Ascending aorta (tissue), 2 donors: ENCODE results near the gene KIAA1671. TPM values are rescaled to one million over a fixed set of nuclear protein-coding genes. Genes with fewer than 3 reads are reported as not detected.

ENCODE experiments used
- DNase-seq, 2 donors: peaks; one replicate each; pipeline ENCODE4 v3.0.0-alpha.2; 2019; ENCODE audit warnings: low spot score in 2 of 2
- H3K27ac ChIP-seq, 2 donors: fragments of 200-600 bp; sonication (generic); one replicate each; pipeline ENCODE4 v1.5.1; 2016 to 2017; ENCODE audit warnings: mild to moderate bottlenecking in 1 of 2
- H3K27me3 ChIP-seq: fragments of 200-600 bp; sonication (generic); one replicate; pipeline ENCODE4 v1.5.1; 2017
- H3K36me3 ChIP-seq, 2 donors: fragments of 200-600 bp; sonication (generic); one replicate each; pipeline ENCODE4 v1.5.1; 2016
- H3K4me1 ChIP-seq, 2 donors: fragments of 200-600 bp; sonication (generic); one replicate each; pipeline ENCODE4 v1.5.1; 2016 to 2017; ENCODE audit warnings: mild to moderate bottlenecking in 1 of 2
- H3K4me3 ChIP-seq, 2 donors: fragments of 200-600 bp; sonication (generic); one replicate each; pipeline ENCODE4 v1.5.1; 2016 to 2017; ENCODE audit warnings: mild to moderate bottlenecking in 1 of 2
- H3K9me3 ChIP-seq, 2 donors: fragments of 200-600 bp; sonication (generic); one replicate each; pipeline ENCODE4 v1.5.1; 2016
- CTCF ChIP-seq, 3 experiments: fragments of 200-600 bp in 2 of 3; fragments of 450-650 bp in 1 of 3; sonication (generic) in 2 of 3; IDR thresholded peaks; one replicate each; pipeline ENCODE4 v1.5.1; 2016 to 2019; ENCODE audit warnings: antibody characterized with exemption in 3 of 3, mild to moderate bottlenecking in 1 of 3, moderate library complexity in 1 of 3
- intact Hi-C: fragments of 100-400 bp; cut with DNase I; formaldehyde crosslinking; loops from one replicate; pipeline ENCODE4 v1.15.1; 2023
- total RNA-seq: library from RNA; depleted of rRNA; stranded (reverse); fragments of >200 nt; gene quantifications from one replicate; pipeline ENCODE4 v1.1.0, GENCODE V29; 2016

KIAA1671 gene
- total RNA-seq, 1 donor from 2014 or later: 79.0 TPM

GRCh38 chr22:25014896-25015755 is 62.6 kb downstream of the KIAA1671 start:
- H3K36me3 ChIP-seq: no peaks in the 10 kb centered on the region
- no peak overlapping the region for H3K4me3 ChIP-seq
- H3K9me3 ChIP-seq: no peaks in the 10 kb centered on the region
- DNase-seq: no peak
- no peak for TF ChIP-seq CTCF (IDR thresholded peaks at IDR 0.05)
- no peaks in the 10 kb centered on the region for H3K4me1 ChIP-seq
- no peaks in the 10 kb centered on the region for H3K27me3 ChIP-seq
- intact Hi-C loops: no loop called here
- H3K27ac ChIP-seq: no peak overlapping the region

- intact Hi-C loops: no loop called here
- Histone ChIP-seq H3K27ac (no peak overlapping the region), H3K36me3 (no peaks in the 10 kb centered on the region), H3K4me1 (no peaks in the 10 kb centered on the region), H3K27me3 (no peaks in the 10 kb centered on the region), H3K9me3 (no peaks in the 10 kb centered on the region), H3K4me3 (no peak overlapping the region)
- no peak for TF ChIP-seq CTCF (IDR thresholded peaks at IDR 0.05)
- no peak for DNase-seq
These were observed 63.8 kb downstream of the KIAA1671 start for GRCh38 chr22:25016311-25016710.

- Histone ChIP-seq H3K27ac (no peak overlapping the region), H3K27me3 (no peaks in the 10 kb centered on the region), H3K9me3 (no peaks in the 10 kb centered on the region), H3K4me3 (no peak overlapping the region), H3K4me1 (no peaks in the 10 kb centered on the region), H3K36me3 (no peaks in the 10 kb centered on the region)
- intact Hi-C loops: no loop called here
- TF ChIP-seq CTCF (IDR thresholded peaks at IDR 0.05): no peak
- DNase-seq: no peak
These were observed 65.5 kb downstream of the KIAA1671 start for GRCh38 chr22:25018009-25018408.

GRCh38 chr22:25019427-25020184 is 67.1 kb downstream of the KIAA1671 start:
- Histone ChIP-seq H3K4me3 (no peak overlapping the region), H3K27ac (no peak overlapping the region), H3K9me3 (no peaks in the 10 kb centered on the region), H3K27me3 (no peaks in the 10 kb centered on the region), H3K36me3 (no peaks in the 10 kb centered on the region), H3K4me1 (no peaks in the 10 kb centered on the region)
- TF ChIP-seq CTCF (IDR thresholded peaks at IDR 0.05): no peak
- intact Hi-C loops: no loop called here
- DNase-seq: no peak

GRCh38 chr22:25021409-25021808 is 68.9 kb downstream of the KIAA1671 start:
- Histone ChIP-seq H3K36me3 (no peaks in the 10 kb centered on the region), H3K27ac (no peak overlapping the region), H3K27me3 (no peaks in the 10 kb centered on the region), H3K4me3 (no peak overlapping the region), H3K9me3 (no peaks in the 10 kb centered on the region), H3K4me1 (no peaks in the 10 kb centered on the region)
- no peak for TF ChIP-seq CTCF (IDR thresholded peaks at IDR 0.05)
- DNase-seq: no peak
- intact Hi-C loops: no loop called here
